CD14-positive monocyte (primary cell): ENCODE measurements around the gene ADIPOR1. TPM values are rescaled to one million over a fixed set of nuclear protein-coding genes. Genes with fewer than 3 reads are reported as not detected.

Experiments
- DNase-seq, 3 donors: peaks; one replicate each; pipeline ENCODE4 v3.0.0-alpha.2; 2011 to 2022
- H2AFZ ChIP-seq: 2 replicates; pipeline ENCODE4 v1.6.0; 2012; ENCODE audit warnings: mild to moderate bottlenecking, low read depth, low read length, inconsistent platforms; ENCODE audit not compliant: insufficient read depth, poor library complexity, severe bottlenecking
- H3K27ac ChIP-seq, 2 donors: 1 replicate in 1 of 2; 2 replicates in 1 of 2; pipeline ENCODE4 v1.5.1; 2012 to 2013; ENCODE audit warnings: low read length in 2 of 2, control low read depth in 1 of 2, inconsistent platforms in 1 of 2, low read depth in 1 of 2, mild to moderate bottlenecking in 1 of 2
- H3K27me3 ChIP-seq, 2 donors: one replicate each; pipeline versions ENCODE4 v1.6.0 to v1.6.1; 2011 to 2013; ENCODE audit warnings: low read length in 2 of 2; ENCODE audit not compliant: control insufficient read depth in 2 of 2, insufficient read depth in 2 of 2
- H3K36me3 ChIP-seq, 2 donors: replicated peaks in 1 of 2; 1 replicate in 1 of 2; 2 replicates in 1 of 2; pipeline versions ENCODE4 v1.5.1 to v1.6.1; 2012 to 2013; ENCODE audit warnings: low read length in 2 of 2, control low read depth in 1 of 2, inconsistent platforms in 1 of 2, mild to moderate bottlenecking in 1 of 2; ENCODE audit not compliant: insufficient read depth in 2 of 2, control insufficient read depth in 1 of 2
- H3K4me1 ChIP-seq, 2 donors: 1 replicate in 1 of 2; 2 replicates in 1 of 2; pipeline versions ENCODE4 v1.5.1 to v1.6.1; 2012 to 2013; ENCODE audit warnings: low read length in 2 of 2, control low read depth in 1 of 2, inconsistent platforms in 1 of 2, mild to moderate bottlenecking in 1 of 2, moderate library complexity in 1 of 2; ENCODE audit not compliant: insufficient read depth in 2 of 2, control insufficient read depth in 1 of 2
- H3K4me2 ChIP-seq: replicated peaks from 2 replicates; pipeline ENCODE3; 2012; ENCODE audit warnings: low read length, moderate library complexity, mild to moderate bottlenecking; ENCODE audit not compliant: poor library complexity, severe bottlenecking; ENCODE audit errors: extremely low read depth
- H3K4me3 ChIP-seq, 3 experiments: fragments of 200-600 bp in 1 of 3; sonication (generic) in 1 of 3; replicated peaks in 1 of 3; 1 replicate in 2 of 3; 2 replicates in 1 of 3; pipeline ENCODE4 v1.5.1; 2011 to 2013; ENCODE audit warnings: low read length in 3 of 3, mild to moderate bottlenecking in 3 of 3, control low read depth in 2 of 3, low read depth in 2 of 3, inconsistent platforms in 1 of 3, moderate library complexity in 1 of 3
- H3K79me2 ChIP-seq: 2 replicates; pipeline ENCODE4 v1.6.0; 2012; ENCODE audit warnings: mild to moderate bottlenecking, control low read depth, inconsistent platforms, low read length, moderate library complexity; ENCODE audit not compliant: insufficient read depth
- H3K9ac ChIP-seq: 2 replicates; pipeline ENCODE4 v1.6.0; 2017; ENCODE audit warnings: low read length, mild to moderate bottlenecking; ENCODE audit not compliant: insufficient read depth, poor library complexity, severe bottlenecking
- H3K9me3 ChIP-seq, 2 donors: replicated peaks in 1 of 2; 1 replicate in 1 of 2; 2 replicates in 1 of 2; pipeline versions ENCODE4 v1.5.1 to v1.6.1; 2012 to 2013; ENCODE audit warnings: low read length in 2 of 2, control low read depth in 1 of 2; ENCODE audit not compliant: control insufficient read depth in 1 of 2, insufficient read depth in 1 of 2
- H4K20me1 ChIP-seq: 2 replicates; pipeline ENCODE4 v1.6.0; 2012; ENCODE audit warnings: mild to moderate bottlenecking, low read length, control low read depth, moderate library complexity; ENCODE audit not compliant: insufficient read depth
- H3K27ac Mint-ChIP-seq, 7 donors: one replicate each; pipeline ENCODE4 v1.8.0; 2020; ENCODE audit warnings: mild to moderate bottlenecking in 7 of 7, mixed read lengths in 7 of 7, moderate library complexity in 6 of 7, inconsistent platforms in 2 of 7
- H3K27me3 Mint-ChIP-seq, 3 donors: one replicate each; pipeline ENCODE4 v1.8.0; 2021 to 2022; ENCODE audit warnings: low read depth in 3 of 3, mild to moderate bottlenecking in 3 of 3, mixed read lengths in 3 of 3, moderate library complexity in 3 of 3, inconsistent platforms in 1 of 3
- H3K36me3 Mint-ChIP-seq, 2 donors: one replicate each; pipeline ENCODE4 v1.8.0; 2020; ENCODE audit warnings: mixed read lengths in 2 of 2, inconsistent platforms in 1 of 2, mild to moderate bottlenecking in 1 of 2
- H3K4me1 Mint-ChIP-seq: one replicate; pipeline ENCODE4 v1.8.0; 2020; ENCODE audit warnings: mild to moderate bottlenecking, mixed read lengths
- H3K4me3 Mint-ChIP-seq, 2 donors: one replicate each; pipeline ENCODE4 v1.8.0; 2020; ENCODE audit warnings: mild to moderate bottlenecking in 2 of 2, mixed read lengths in 2 of 2, moderate library complexity in 1 of 2
- H3K9me3 Mint-ChIP-seq, 7 donors: one replicate each; pipeline ENCODE4 v1.8.0; 2020 to 2022; ENCODE audit warnings: mixed read lengths in 7 of 7, mild to moderate bottlenecking in 6 of 7, moderate library complexity in 6 of 7, inconsistent platforms in 2 of 7
- CTCF ChIP-seq: fragments of 200-600 bp; IDR thresholded peaks from one replicate; pipeline ENCODE4 v1.8.0; 2022; ENCODE audit warnings: antibody characterized with exemption, mild to moderate bottlenecking
- WGBS: methylation state at CpG from one replicate; pipeline ENCODE4 v1.1.5; 2013; ENCODE audit warnings: missing lambda C conversion rate; ENCODE audit not compliant: insufficient coverage; 5-methylcytosine and 5-hydroxymethylcytosine counted together
- intact Hi-C, 2 donors: fragments of 100-400 bp; cut with micrococcal nuclease; formaldehyde crosslinking; loops; one replicate each; pipeline versions ENCODE4 v1.15.0 to v1.15.1; 2023
- polyA minus RNA-seq: library from RNA; depleted of rRNA, polyadenylated mRNA; stranded (reverse); fragments of >200 nt; gene quantifications from 2 replicates; pipeline ENCODE4 v1.2.3, GENCODE V29; 2012
- polyA plus RNA-seq, 3 donors: library from polyadenylated mRNA; depleted of rRNA in 1 of 3; unstranded in 2 of 3; stranded (reverse) in 1 of 3; fragments of 300-500 nt in 2 of 3; fragments of >200 nt in 1 of 3; fragmentation: Illumina TruSeq in 2 of 3; gene quantifications; 1 replicate in 2 of 3; 2 replicates in 1 of 3; pipeline ENCODE4 v1.2.3, GENCODE V29; 2012 to 2021
- total RNA-seq, 12 experiments: library from RNA in 1 of 12; stranded (reverse) in 1 of 12; fragments of 120-200 nt in 1 of 12; gene quantifications; one replicate each; pipeline ENCODE4 v1.2.4 and lab custom pipeline; 2013 to 2026; ENCODE audit warnings: mixed read lengths in 6 of 12, inconsistent platforms in 1 of 12

The ADIPOR1 gene
- 108 TPM for total RNA-seq (2013)
- polyA plus RNA-seq (100 to 1,000 TPM; 140 to 216 (median 197) TPM), polyA minus RNA-seq (81.7 and 107 TPM in 2 replicates), total RNA-seq (lab: John Stamatoyannopoulos, UW) (87.4 to 158 (median 132) reads per million in 11 experiments)

GRCh38 chr1:202957733-202958543, at the start of gene ADIPOR1:
TSS of gene ADIPOR1 (minus strand) at chr1:202958312. CDS start at chr1:202951070, 7,242 bp downstream.
- Mint-ChIP-seq H3K4me3 (peak within 1 kb of the TSS; percentile 87 to 92), H3K9me3 (no peaks in the 10 kb centered on the region), H3K27me3 (peaks cover 0 to 2% (median 0%) of the 10 kb centered on the region in 3 donors), H3K36me3 (peaks cover 31 to 41% of the 10 kb centered on the region in 2 donors), H3K4me1 (peaks cover 51% of the 10 kb centered on the region), H3K27ac (peak within 1 kb of the TSS; percentile 88 to 95 (median 91))
- H3K4me1 ChIP-seq: peaks cover 44 to 54% of the 10 kb centered on the region in 2 donors
- H3K27me3 ChIP-seq: no peaks in the 10 kb centered on the region
- peak; percentile 83 to 88 (median 87) for DNase-seq
- H3K4me2 ChIP-seq: peak within 1 kb of the TSS; percentile 91
- H4K20me1 ChIP-seq: no peaks in the 10 kb centered on the region
- peak within 1 kb of the TSS; percentile 59 to 93 (median 91) for H3K4me3 ChIP-seq
- no peaks in the 10 kb centered on the region for H3K9me3 ChIP-seq
- H3K36me3 ChIP-seq: peaks cover 15 to 27% of the 10 kb centered on the region in 2 donors
- H3K27ac ChIP-seq: peak within 1 kb of the TSS; percentile 75 to 98
- peaks cover 47% of the 10 kb centered on the region for H3K79me2 ChIP-seq
- H2AFZ ChIP-seq: peak within 1 kb of the TSS; percentile 54
- under 1% methylated on average over 78 of the region's 86 CpGs for WGBS
- peak; percentile 20 for TF ChIP-seq CTCF
- peak within 1 kb of the TSS; percentile 98 for H3K9ac ChIP-seq
- intact Hi-C loops: loop anchor here in 1 of 2 donors (1.0 to 10.0 kb wide), 2 partner anchors 31 to 47 kb away; partner anchors contain the start of genes KLHL12 and TMEM183A
